Duodenal mucosa (tissue), 2 donors: Measurements from ENCODE around the gene NPB.
A peak's percentile ranks its signal among the peaks of the same experiment; 100 is the strongest.

Experiments used
- H3K27ac ChIP-seq: one replicate; pipeline ENCODE4 v1.7.0; 2013; ENCODE audit warnings: low read depth, low read length
- H3K27me3 ChIP-seq, 2 donors: one replicate each; pipeline ENCODE4 v1.7.0; 2013; ENCODE audit warnings: low read length in 2 of 2, control low read depth in 1 of 2; ENCODE audit not compliant: insufficient read depth in 2 of 2, control insufficient read depth in 1 of 2
- H3K36me3 ChIP-seq, 2 donors: one replicate each; pipeline ENCODE4 v1.7.0; 2013; ENCODE audit warnings: low read length in 2 of 2, control low read depth in 1 of 2; ENCODE audit not compliant: insufficient read depth in 2 of 2, control insufficient read depth in 1 of 2
- H3K4me1 ChIP-seq, 2 donors: one replicate each; pipeline ENCODE4 v1.7.0; 2013; ENCODE audit warnings: low read length in 2 of 2, control low read depth in 1 of 2; ENCODE audit not compliant: insufficient read depth in 2 of 2, control insufficient read depth in 1 of 2
- H3K4me3 ChIP-seq, 2 donors: one replicate each; pipeline ENCODE4 v1.7.0; 2013; ENCODE audit warnings: low read length in 2 of 2, low read depth in 1 of 2
- H3K9ac ChIP-seq, 2 donors: one replicate each; pipeline ENCODE4 v1.7.0; 2013; ENCODE audit warnings: low read length in 2 of 2, low read depth in 1 of 2
- H3K9me3 ChIP-seq, 2 donors: one replicate each; pipeline ENCODE4 v1.7.0; 2013; ENCODE audit warnings: low read length in 2 of 2, control low read depth in 1 of 2; ENCODE audit not compliant: control insufficient read depth in 1 of 2

Gene NPB

GRCh38 chr17:81927152-81927652 is 25.2 kb downstream of the NPB start:
- H3K4me1 ChIP-seq: peaks cover 39 to 59% of the 10 kb centered on the region in 2 donors

GRCh38 chr17:81927653-81928543 is 25.9 kb downstream of the NPB start, which contains the start of gene MAFG:
Gene MAFG, minus strand, starts transcription at chr17:81927735. Its CDS starts 4,550 bp downstream, at chr17:81923185.
- H3K4me1 ChIP-seq: peaks cover 34 to 55% of the 10 kb centered on the region in 2 donors
- no peaks in the 10 kb centered on the region for H3K9me3 ChIP-seq
- peaks cover 6 to 12% of the 10 kb centered on the region in 2 donors for H3K27me3 ChIP-seq

More at GRCh38 chr17:81927152-81927652, 25.2 kb downstream of the NPB start:
- peaks cover 6 to 12% of the 10 kb centered on the region in 2 donors for H3K27me3 ChIP-seq
- H3K9me3 ChIP-seq: no peaks in the 10 kb centered on the region
- H3K4me3 ChIP-seq: peak overlapping the region; percentile 67 to 74
- H3K27ac ChIP-seq: peak overlapping the region; percentile 88
- peak overlapping the region; percentile 67 to 84 for H3K9ac ChIP-seq
- peaks cover 0 to 5% of the 10 kb centered on the region in 2 donors for H3K36me3 ChIP-seq

DNA sequence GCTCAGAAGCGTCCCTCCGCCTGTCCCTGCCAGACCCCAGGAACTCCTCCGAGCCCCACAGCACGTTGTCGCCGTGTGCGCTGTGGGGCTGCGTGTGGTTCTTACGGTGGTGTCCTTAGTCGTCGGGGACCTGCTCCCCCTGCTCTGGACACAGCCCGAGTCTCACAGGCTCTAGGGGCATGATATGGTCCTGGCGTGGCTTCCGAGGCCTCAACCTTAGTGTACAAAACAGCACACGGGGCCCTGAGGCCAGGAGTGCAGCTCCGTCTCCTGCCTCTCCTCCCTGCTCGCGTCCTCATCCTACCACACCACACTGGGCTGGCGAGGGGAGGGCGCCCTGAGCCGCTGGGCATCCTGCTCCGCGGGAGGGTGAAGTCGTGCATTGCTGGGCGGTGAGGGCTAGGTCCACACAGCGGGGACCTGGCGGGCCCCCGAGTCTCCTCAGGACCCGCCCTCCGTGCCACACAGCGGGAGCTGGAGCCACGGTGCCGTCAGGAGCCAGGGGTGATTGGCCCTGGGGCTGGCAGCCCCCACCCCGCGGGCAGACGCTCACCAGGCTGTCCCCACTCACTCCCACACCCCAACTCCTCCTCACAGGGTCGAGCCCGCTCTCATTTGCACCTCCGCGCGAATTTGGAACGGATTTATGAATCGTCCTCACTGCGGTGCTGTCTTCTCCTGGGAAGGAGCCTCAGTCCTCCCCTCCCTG is 26.7 kb downstream of the NPB start:
- H3K4me3 ChIP-seq: peak overlapping the region; percentile 64 to 67
- no peaks in the 10 kb centered on the region for H3K36me3 ChIP-seq
- H3K9ac ChIP-seq: peak overlapping the region in 1 of 2 donors; percentile 25
- H3K9me3 ChIP-seq: no peaks in the 10 kb centered on the region
- H3K4me1 ChIP-seq: peaks cover 31 to 49% of the 10 kb centered on the region in 2 donors
- H3K27ac ChIP-seq: no peak overlapping the region
- H3K27me3 ChIP-seq: peaks cover 6 to 12% of the 10 kb centered on the region in 2 donors

More at GRCh38 chr17:81927653-81928543, 25.9 kb downstream of the NPB start, which contains the start of gene MAFG:
- peak within 1 kb of the TSS; percentile 88 for H3K27ac ChIP-seq
- no peaks in the 10 kb centered on the region for H3K36me3 ChIP-seq
- H3K4me3 ChIP-seq: peak within 1 kb of the TSS; percentile 67 to 74
- peak within 1 kb of the TSS; percentile 67 to 84 for H3K9ac ChIP-seq

DNA sequence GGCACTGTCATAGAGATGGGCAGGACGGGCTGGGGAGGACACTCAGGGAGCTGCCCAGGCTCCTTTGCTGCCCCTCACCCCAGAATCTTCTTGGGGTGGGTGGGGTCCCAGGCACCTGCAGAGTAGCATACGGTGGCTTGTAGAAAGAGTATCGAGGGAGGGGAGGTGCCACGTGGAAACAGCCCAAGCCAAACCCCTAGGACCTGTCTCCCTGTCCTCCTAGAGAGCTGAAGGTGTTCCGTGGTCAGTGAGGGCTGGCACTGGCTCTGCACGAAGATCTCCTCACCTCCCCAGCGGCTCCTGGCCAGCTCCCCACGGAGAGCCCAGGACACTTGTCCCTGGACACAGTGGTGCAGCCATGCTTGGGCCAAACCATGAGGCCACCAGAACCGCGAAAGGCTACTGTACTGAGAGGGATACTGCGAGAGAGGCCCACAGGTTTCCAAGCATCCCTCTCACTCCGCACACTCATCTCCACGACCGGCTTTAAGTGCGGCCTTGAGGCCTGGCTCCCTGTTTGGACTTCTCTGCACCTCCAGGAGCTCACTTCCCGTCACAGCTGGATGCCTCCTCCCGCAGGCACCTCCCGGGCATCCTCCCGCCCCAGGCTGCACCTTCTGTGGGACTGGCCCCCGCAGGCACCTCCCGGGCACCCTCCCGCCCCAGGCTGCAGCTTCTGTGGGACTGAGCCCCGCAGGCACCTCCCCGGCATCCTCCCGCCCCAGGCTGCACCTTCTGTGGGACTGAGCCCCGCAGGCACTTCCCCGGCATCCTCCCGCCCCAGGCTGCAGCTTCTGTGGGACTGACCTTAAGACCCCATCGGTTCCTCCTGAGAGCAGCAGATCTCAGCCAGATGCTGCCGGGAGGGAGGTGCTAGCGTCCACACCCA is 27.5 kb downstream of the NPB start:
- H3K4me3 ChIP-seq: no peak overlapping the region
- H3K4me1 ChIP-seq: peaks cover 23 to 41% of the 10 kb centered on the region in 2 donors
- H3K27me3 ChIP-seq: peaks cover 6 to 12% of the 10 kb centered on the region in 2 donors
- no peak overlapping the region for H3K9ac ChIP-seq
- H3K36me3 ChIP-seq: no peaks in the 10 kb centered on the region
- H3K9me3 ChIP-seq: no peaks in the 10 kb centered on the region
- H3K27ac ChIP-seq: no peak overlapping the region

GRCh38 chr17:81930142-81931125 is 28.4 kb downstream of the NPB start:
- Histone ChIP-seq H3K4me3 (no peak overlapping the region), H3K9ac (no peak overlapping the region), H3K27me3 (peaks cover 6 to 12% of the 10 kb centered on the region in 2 donors), H3K27ac (no peak overlapping the region), H3K36me3 (no peaks in the 10 kb centered on the region), H3K4me1 (peaks cover 14 to 32% of the 10 kb centered on the region in 2 donors), H3K9me3 (no peaks in the 10 kb centered on the region)

DNA sequence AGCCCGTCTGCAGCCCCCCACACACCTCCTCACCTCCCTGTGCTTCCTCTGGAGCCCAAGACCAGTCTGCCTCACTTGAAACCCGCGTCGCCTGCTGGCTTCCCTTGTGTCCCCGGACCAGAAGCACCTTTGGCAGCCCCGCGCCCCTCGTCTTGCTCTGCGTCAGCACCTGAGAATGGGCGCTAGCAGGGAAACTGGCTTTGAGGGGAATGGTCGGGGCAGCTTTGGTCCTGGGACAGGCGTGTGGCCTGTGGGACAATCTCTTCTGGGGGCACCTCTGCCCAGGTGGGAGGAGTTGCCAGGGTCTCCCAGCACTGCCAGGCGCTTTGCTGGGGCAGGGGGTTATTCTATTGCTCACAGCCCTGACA is 29.1 kb downstream of the NPB start:
- Histone ChIP-seq H3K27ac (no peak overlapping the region), H3K9me3 (no peaks in the 10 kb centered on the region), H3K36me3 (no peaks in the 10 kb centered on the region), H3K27me3 (peaks cover 6 to 12% of the 10 kb centered on the region in 2 donors), H3K4me1 (peaks cover 9 to 24% of the 10 kb centered on the region in 2 donors), H3K4me3 (no peak overlapping the region), H3K9ac (no peak overlapping the region)

DNA sequence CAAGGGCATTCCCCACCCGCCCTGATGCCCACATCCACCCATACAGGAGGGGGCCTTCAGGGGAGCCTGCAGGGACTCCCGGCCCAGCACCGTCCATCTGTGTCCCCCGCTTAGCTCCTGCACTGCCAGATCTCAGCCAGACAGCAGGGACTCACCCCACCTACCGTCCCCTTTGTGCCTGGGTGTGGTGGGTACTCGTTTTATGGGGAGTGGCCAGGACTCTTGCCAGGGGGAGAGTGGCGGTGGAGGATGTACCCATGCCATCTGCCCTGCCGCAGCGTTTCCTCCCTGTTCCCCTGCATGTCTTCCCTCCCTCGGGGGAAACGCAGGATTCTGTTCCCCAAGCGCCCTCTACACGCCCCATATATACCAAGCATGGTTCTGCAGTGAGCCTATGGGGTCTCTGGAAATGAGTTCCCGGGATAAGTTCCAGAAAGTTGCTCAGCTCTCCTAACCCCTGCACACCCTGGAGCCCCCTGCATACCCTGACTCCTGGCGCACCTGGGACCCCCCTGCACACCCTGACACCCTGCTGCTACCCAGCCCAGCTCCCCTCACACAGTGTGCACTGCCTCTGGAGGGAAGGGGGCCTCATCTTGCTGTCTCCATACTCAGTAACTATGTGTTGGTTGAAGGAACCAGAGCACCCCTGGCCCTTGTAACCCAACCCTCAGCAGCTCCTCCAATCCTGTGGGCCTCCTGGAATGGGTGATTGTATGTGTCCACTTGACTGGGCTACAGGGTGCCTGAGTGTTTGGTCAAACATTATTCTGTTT is 29.7 kb downstream of the NPB start:
- H3K4me3 ChIP-seq: no peak overlapping the region
- no peak overlapping the region for H3K27ac ChIP-seq
- no peaks in the 10 kb centered on the region for H3K36me3 ChIP-seq

GRCh38 chr17:81932333-81932983 is 30.4 kb downstream of the NPB start:
- peaks cover 6 to 12% of the 10 kb centered on the region in 2 donors for H3K27me3 ChIP-seq
- H3K4me1 ChIP-seq: peaks cover 7 to 29% of the 10 kb centered on the region in 2 donors
- no peak overlapping the region for H3K9ac ChIP-seq
- no peak overlapping the region for H3K4me3 ChIP-seq
- no peaks in the 10 kb centered on the region for H3K36me3 ChIP-seq
- H3K9me3 ChIP-seq: no peaks in the 10 kb centered on the region
- H3K27ac ChIP-seq: no peak overlapping the region

More for the DNA sequence above, 29.7 kb downstream of the NPB start:
- H3K4me1 ChIP-seq: peaks cover 7 to 26% of the 10 kb centered on the region in 2 donors
- H3K9me3 ChIP-seq: no peaks in the 10 kb centered on the region
- no peak overlapping the region for H3K9ac ChIP-seq
- H3K27me3 ChIP-seq: peaks cover 6 to 12% of the 10 kb centered on the region in 2 donors
